ENCODE measurements around the gene NMU.
"Not testable (repeated sequence)": the region's sequence is repeated elsewhere in the genome, so short reads cannot be mapped to it uniquely, and the experiment has no call there.

The NMU gene

DNA sequence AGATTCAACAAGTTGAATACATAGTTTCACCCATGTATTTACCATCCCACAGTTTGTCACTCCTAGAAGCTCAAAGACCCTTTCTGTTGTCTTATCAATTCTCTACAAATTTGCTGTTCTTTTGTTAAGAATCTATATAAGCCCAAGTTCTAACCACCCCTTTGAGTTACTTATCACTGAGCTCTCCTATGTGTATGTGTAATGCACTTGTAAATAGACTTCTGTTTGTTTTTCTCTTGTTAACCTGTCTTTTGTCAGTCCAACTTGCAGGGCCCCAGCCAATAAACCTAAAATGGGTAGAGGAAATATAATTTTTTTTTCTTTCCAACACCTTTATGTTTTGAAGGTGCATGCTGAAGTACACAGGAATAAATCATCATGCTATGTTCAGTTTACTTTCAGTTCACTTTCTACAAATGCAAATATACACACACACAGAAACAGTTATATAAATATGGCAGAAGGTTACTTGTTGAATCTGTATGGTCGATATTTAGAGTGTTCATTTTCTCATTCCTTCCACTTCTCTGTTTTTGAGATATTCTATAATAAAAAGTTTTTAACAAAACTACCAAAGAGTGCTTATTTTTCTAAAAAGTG, 67.1 kb downstream of the NMU start:
- TF ChIP-seq POLR2AphosphoS5 (IDR thresholded peaks at IDR 0.05; ENCODE audit: borderline replicate concordance, low read depth, low read length) (no peak), EZH2 (IDR thresholded peaks at IDR 0.05) (no peak)
- DNase-seq (ENCODE audit: low read depth, low spot score): no peak
- Histone ChIP-seq H3K9me3 (ENCODE audit: low read depth, low read length) (no peaks in the 10 kb centered on the region), H3K27ac (no peak overlapping the region), H3K4me3 (no peak overlapping the region), H3K9ac (ENCODE audit: insufficient read length) (no peak overlapping the region), H3K36me3 (ENCODE audit: insufficient read depth, low read length) (no peaks in the 10 kb centered on the region)

DNA sequence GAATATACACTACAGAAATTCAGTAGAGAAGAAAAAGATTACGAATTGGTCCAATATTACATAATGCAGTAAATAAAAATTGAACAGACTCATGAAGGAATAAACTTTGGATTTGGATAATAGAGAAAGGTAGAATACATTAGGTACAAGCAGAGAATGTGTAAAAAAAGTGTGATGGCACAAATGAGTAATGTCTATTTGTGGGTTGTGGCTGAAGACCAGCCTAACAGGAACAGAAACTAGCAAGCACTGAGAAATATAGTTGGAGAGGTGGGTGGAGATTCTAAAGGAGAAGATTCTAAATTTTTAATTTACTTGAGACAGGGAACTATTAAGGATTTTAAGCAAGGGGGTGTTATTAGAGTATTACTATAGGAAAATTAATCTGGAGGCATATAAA, 74.2 kb downstream of the NMU start:
- Histone ChIP-seq H3K27ac (no peak overlapping the region), H3K9ac (ENCODE audit: insufficient read length) (no peak overlapping the region), H3K9me3 (ENCODE audit: low read depth, low read length) (no peaks in the 10 kb centered on the region), H3K4me3 (no peak overlapping the region), H3K36me3 (ENCODE audit: insufficient read depth, low read length) (no peaks in the 10 kb centered on the region)
- TF ChIP-seq FOXP2 (optimal IDR thresholded peaks at IDR 0.05; ENCODE audit: control extremely low read depth, extremely low read length, insufficient read depth) (no peak), POLR2AphosphoS5 (IDR thresholded peaks at IDR 0.05; ENCODE audit: borderline replicate concordance, low read depth, low read length) (no peak)
- no peak for DNase-seq (ENCODE audit: low read depth, low spot score)

DNA sequence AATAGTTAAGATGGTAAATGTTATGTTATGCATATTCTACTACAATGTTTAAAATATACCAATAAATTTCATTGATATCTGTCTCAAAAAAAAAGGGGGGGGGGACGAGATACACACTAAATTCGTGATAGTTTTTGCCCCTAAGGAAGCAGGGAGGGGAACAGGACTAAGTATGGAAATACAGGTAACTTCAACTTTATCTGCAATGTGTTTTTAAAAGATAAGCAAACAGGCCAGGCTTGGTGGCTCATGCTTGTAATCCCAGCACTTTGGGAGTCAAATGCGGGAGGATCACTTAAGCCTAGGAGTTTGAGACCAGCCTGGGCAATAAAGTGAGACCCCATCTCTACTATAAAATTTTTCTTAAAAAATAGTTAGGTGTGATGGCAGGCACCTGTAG, 76.0 kb downstream of the NMU start:
- no peak for DNase-seq (ENCODE audit: low read depth, low spot score)

DNA sequence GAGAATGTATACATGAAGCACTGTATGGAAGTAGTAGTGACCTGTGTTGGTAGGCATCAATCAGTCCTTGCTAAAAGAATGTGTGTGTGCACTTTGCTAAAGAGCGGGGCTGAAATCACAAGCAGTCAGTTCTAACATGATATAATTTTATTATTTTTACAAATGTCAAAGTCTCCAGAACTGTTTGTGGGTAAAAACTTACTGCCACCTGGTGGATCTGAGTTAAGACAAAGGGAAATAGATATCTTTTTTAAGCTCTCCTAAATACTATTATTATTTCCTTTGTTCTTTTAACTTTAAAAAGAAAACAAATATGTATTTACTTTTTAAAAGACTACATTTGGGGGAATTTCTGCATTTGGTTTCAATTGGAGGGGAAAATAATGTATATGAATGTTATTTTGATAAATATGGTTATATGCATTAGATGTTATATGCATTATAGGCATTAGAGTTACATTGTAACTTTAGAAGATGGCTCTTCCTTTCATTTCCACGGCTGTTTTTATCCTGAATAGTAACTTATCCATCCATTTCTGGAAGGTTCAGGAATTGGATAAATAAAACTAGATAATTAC, 81.6 kb downstream of the NMU start:
- no peak overlapping the region for H3K27ac ChIP-seq
- no peaks in the 10 kb centered on the region for H3K9me3 ChIP-seq (ENCODE audit: low read depth, low read length)
- no peak overlapping the region for H3K9ac ChIP-seq (ENCODE audit: insufficient read length)
- TF ChIP-seq EZH2 (IDR thresholded peaks at IDR 0.05) (no peak), POLR2AphosphoS5 (IDR thresholded peaks at IDR 0.05; ENCODE audit: borderline replicate concordance, low read depth, low read length) (no peak), FOXP2 (optimal IDR thresholded peaks at IDR 0.05; ENCODE audit: control extremely low read depth, extremely low read length, insufficient read depth) (no peak)
- no peak overlapping the region for H3K4me3 ChIP-seq
- no peak for DNase-seq (ENCODE audit: low read depth, low spot score)
- H3K36me3 ChIP-seq (ENCODE audit: insufficient read depth, low read length): no peaks in the 10 kb centered on the region

More for the DNA sequence above, 76.0 kb downstream of the NMU start:
- Histone ChIP-seq H3K27ac (no peak overlapping the region), H3K4me3 (no peak overlapping the region), H3K9ac (ENCODE audit: insufficient read length) (no peak overlapping the region), H3K36me3 (ENCODE audit: insufficient read depth, low read length) (no peaks in the 10 kb centered on the region), H3K9me3 (ENCODE audit: low read depth, low read length) (no peaks in the 10 kb centered on the region)
- TF ChIP-seq FOXP2 (optimal IDR thresholded peaks at IDR 0.05; ENCODE audit: control extremely low read depth, extremely low read length, insufficient read depth): no peak
- no peak for TF ChIP-seq POLR2AphosphoS5 (IDR thresholded peaks at IDR 0.05; ENCODE audit: borderline replicate concordance, low read depth, low read length)
- TF ChIP-seq EZH2 (IDR thresholded peaks at IDR 0.05): no peak

DNA sequence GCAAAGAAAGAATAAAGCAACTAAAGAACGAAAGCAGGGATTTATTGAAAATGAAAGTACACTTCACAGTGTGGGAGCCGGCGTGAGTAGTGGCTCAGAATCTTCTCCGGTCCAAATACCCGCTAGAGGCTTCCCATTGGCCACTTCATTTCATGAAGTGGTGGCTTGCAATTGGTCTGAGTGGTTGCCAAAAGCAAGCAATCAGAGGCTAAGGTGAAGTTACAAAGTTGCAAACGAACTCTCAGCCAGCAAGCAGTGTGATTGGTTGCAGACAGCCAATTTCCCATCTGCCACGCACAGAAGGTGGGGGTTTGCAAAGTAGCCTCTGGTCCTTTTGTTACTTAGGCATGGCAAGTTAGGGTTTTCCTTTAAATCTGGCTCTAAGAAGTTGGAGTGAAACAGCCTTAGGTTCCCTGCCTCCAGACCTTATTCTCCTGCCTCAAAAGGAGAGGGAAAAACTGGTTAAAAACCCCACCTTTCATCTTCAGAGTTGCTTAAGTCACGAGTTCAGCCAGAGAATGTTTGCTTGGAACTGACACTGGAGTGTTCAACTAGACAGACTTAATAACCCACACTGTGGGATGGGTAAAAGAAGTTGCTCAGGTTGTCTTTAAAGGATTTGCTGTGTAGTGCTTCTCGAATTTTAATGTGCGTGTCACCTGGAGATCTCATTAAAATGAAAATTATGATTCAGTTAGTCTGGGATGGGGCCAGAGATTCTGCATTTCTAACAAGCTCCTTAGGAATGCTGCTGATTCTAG, 82.5 kb downstream of the NMU start:
- H3K4me3 ChIP-seq: no peak overlapping the region
- no peaks in the 10 kb centered on the region for H3K9me3 ChIP-seq (ENCODE audit: low read depth, low read length)
- no peaks in the 10 kb centered on the region for H3K36me3 ChIP-seq (ENCODE audit: insufficient read depth, low read length)
- TF ChIP-seq FOXP2 (optimal IDR thresholded peaks at IDR 0.05; ENCODE audit: control extremely low read depth, extremely low read length, insufficient read depth): no peak
- TF ChIP-seq POLR2AphosphoS5 (IDR thresholded peaks at IDR 0.05; ENCODE audit: borderline replicate concordance, low read depth, low read length): no peak
- TF ChIP-seq EZH2 (IDR thresholded peaks at IDR 0.05): no peak
- H3K9ac ChIP-seq (ENCODE audit: insufficient read length): peak overlapping the region; percentile 7
- DNase-seq (ENCODE audit: low read depth, low spot score): no peak
- no peak overlapping the region for H3K27ac ChIP-seq

DNA sequence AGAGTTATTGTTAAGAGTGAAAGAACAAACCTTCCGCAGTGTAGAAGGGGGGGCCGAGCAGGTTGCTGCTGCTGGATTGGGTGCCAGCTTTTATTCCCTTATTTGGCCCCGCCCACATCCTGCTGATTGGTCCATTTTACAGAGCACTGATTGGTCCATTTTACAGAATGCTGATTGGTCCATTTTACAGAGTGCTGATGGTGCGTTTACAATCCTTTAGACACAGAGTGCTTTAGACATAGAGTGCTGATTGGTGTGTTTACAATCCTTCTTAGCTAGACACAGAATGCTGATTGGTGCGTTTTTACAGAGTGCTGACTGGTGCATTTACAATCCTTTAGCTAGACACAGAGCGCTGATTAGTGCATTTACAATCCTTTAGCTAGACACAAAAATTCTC, 84.1 kb downstream of the NMU start:
- H3K9ac ChIP-seq (ENCODE audit: insufficient read length); H3K9me3 ChIP-seq (ENCODE audit: low read depth, low read length); H3K27ac ChIP-seq; H3K4me3 ChIP-seq; H3K36me3 ChIP-seq (ENCODE audit: insufficient read depth, low read length); DNase-seq (ENCODE audit: low read depth, low spot score): not testable (repeated sequence)

DNA sequence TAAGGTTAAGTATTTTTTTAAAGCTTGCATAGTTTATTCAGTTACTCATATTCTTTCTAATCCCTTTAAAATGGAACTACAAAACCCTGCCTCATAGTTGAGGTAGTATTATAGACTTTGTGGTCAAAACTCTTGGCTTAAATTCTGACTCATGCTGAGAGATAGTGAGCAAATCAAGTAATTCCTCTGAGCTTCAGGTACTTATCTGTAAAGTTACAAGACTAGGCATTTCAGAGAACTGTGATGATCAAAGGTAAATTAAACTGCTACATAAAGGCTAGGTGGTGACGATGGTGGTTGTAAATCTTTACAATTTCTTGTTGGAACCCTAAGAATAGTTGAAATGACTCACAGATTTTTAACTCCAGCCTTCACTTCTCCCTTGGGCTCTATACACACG, 86.2 kb downstream of the NMU start:
- no peak overlapping the region for H3K4me3 ChIP-seq
- no peak overlapping the region for H3K9ac ChIP-seq (ENCODE audit: insufficient read length)
- no peaks in the 10 kb centered on the region for H3K9me3 ChIP-seq (ENCODE audit: low read depth, low read length)
- no peaks in the 10 kb centered on the region for H3K36me3 ChIP-seq (ENCODE audit: insufficient read depth, low read length)
- no peak overlapping the region for H3K27ac ChIP-seq
- TF ChIP-seq EZH2 (IDR thresholded peaks at IDR 0.05) (no peak), POLR2AphosphoS5 (IDR thresholded peaks at IDR 0.05; ENCODE audit: borderline replicate concordance, low read depth, low read length) (no peak), FOXP2 (optimal IDR thresholded peaks at IDR 0.05; ENCODE audit: control extremely low read depth, extremely low read length, insufficient read depth) (no peak)
- no peak for DNase-seq (ENCODE audit: low read depth, low spot score)

DNA sequence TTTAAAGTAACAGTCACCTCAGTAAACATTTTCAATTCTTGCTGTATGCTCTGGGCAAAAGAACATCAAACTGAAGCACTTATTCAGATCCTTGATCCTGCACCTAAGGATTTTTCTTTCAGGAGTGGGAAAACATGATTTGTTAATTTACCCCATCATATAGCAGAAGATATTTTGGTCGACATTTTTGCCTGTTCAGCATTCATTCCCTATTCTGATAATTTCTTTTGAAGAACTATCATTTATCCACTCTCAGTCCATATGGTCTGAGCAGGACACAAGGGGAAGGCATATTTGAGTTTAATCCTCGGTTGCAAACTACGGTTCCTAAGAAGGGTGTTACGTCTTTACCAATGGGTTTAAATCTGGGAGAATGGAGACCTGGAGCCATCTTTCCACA, 88.2 kb downstream of the NMU start:
- Histone ChIP-seq H3K9me3 (ENCODE audit: low read depth, low read length) (no peaks in the 10 kb centered on the region), H3K36me3 (ENCODE audit: insufficient read depth, low read length) (no peaks in the 10 kb centered on the region), H3K9ac (ENCODE audit: insufficient read length) (peak overlapping the region; percentile 81), H3K27ac (no peak overlapping the region), H3K4me3 (peak overlapping the region; percentile 97)
- TF ChIP-seq POLR2AphosphoS5 (IDR thresholded peaks at IDR 0.05; ENCODE audit: borderline replicate concordance, low read depth, low read length): no peak
- no peak for TF ChIP-seq FOXP2 (optimal IDR thresholded peaks at IDR 0.05; ENCODE audit: control extremely low read depth, extremely low read length, insufficient read depth)
- no peak for TF ChIP-seq EZH2 (IDR thresholded peaks at IDR 0.05)
- no peak for DNase-seq (ENCODE audit: low read depth, low spot score)

DNA sequence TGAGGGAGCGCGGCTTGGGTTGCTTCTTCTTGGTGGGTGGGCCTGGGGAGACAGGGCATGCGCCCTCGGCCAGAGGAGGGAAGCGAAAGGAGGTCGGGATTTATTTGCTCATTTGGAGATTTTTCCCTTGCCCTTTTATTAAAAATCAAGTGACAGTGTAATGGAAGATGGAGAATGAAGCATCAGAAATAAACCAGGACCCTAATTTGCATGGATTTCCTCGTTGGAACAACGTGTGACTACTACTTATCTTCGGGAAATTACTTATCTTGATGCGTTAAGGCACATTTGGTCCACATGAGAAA, 88.7 kb downstream of the NMU start:
- no peak for TF ChIP-seq EZH2 (IDR thresholded peaks at IDR 0.05)
- no peak for TF ChIP-seq POLR2AphosphoS5 (IDR thresholded peaks at IDR 0.05; ENCODE audit: borderline replicate concordance, low read depth, low read length)
- no peak for TF ChIP-seq FOXP2 (optimal IDR thresholded peaks at IDR 0.05; ENCODE audit: control extremely low read depth, extremely low read length, insufficient read depth)
- Histone ChIP-seq H3K36me3 (ENCODE audit: insufficient read depth, low read length) (no peaks in the 10 kb centered on the region), H3K27ac (peak overlapping the region; percentile 87; the same call in 1 of the 2 replicates), H3K9me3 (ENCODE audit: low read depth, low read length) (no peaks in the 10 kb centered on the region), H3K9ac (ENCODE audit: insufficient read length) (peak overlapping the region; percentile 81), H3K4me3 (peak overlapping the region; percentile 97)
- DNase-seq (ENCODE audit: low read depth, low spot score): no peak

All from SK-N-MC (cell line).